ENCODE results near the gene ICAM1. TPM values are rescaled to one million over a fixed set of nuclear protein-coding genes. Genes with fewer than 3 reads are reported as not detected.
"Not testable (repeated sequence)": the region's sequence is repeated elsewhere in the genome, so short reads cannot be mapped to it uniquely, and the experiment has no call there.

The ICAM1 gene
- total RNA-seq, 3 donors from 2014 or later, result 25.6 to 48.5 (median 39.5) TPM

GRCh38 chr19:10233946-10234345, 37.0 kb upstream of the ICAM1 start:
- Mint-ChIP-seq H3K27me3 (ENCODE audit: low read depth) (no peaks in the 10 kb centered on the region), H3K4me3 (no peak overlapping the region), H3K9me3 (no peaks in the 10 kb centered on the region), H3K4me1 (ENCODE audit: low read depth) (peaks cover 23% of the 10 kb centered on the region), H3K36me3 (ENCODE audit: insufficient read depth) (no peaks in the 10 kb centered on the region)
- no peak for DNase-seq
- no peak for ATAC-seq

GRCh38 chr19:10235003-10235402, 35.9 kb upstream of the ICAM1 start:
- ATAC-seq, result no peak
- Mint-ChIP-seq H3K36me3 (ENCODE audit: insufficient read depth) (no peaks in the 10 kb centered on the region), H3K27me3 (ENCODE audit: low read depth) (no peaks in the 10 kb centered on the region), H3K4me1 (ENCODE audit: low read depth) (peaks cover 16% of the 10 kb centered on the region), H3K9me3 (no peaks in the 10 kb centered on the region), H3K4me3 (no peak overlapping the region)
- no peak for DNase-seq

- Mint-ChIP-seq H3K4me3 (peak overlapping the region; percentile 92), H3K4me1 (ENCODE audit: low read depth) (peaks cover 16% of the 10 kb centered on the region)
- not testable (repeated sequence) for H3K27me3 Mint-ChIP-seq (ENCODE audit: low read depth); H3K9me3 Mint-ChIP-seq; H3K36me3 Mint-ChIP-seq (ENCODE audit: insufficient read depth); ATAC-seq; DNase-seq
Measured at GRCh38 chr19:10235409-10235808, 35.5 kb upstream of the ICAM1 start.

GRCh38 chr19:10237702-10238101, 33.2 kb upstream of the ICAM1 start:
- H3K27me3 Mint-ChIP-seq (ENCODE audit: low read depth), result no peaks in the 10 kb centered on the region
- DNase-seq, result no peak
- H3K4me1 Mint-ChIP-seq (ENCODE audit: low read depth), result peaks cover 14% of the 10 kb centered on the region
- no peaks in the 10 kb centered on the region for H3K36me3 Mint-ChIP-seq (ENCODE audit: insufficient read depth)
- no peak overlapping the region for H3K4me3 Mint-ChIP-seq
- ATAC-seq, result no peak
- no peaks in the 10 kb centered on the region for H3K9me3 Mint-ChIP-seq

- H3K9me3 Mint-ChIP-seq, result no peaks in the 10 kb centered on the region
- H3K4me3 Mint-ChIP-seq, result no peak overlapping the region
- H3K4me1 Mint-ChIP-seq (ENCODE audit: low read depth), result peaks cover 14% of the 10 kb centered on the region
- H3K36me3 Mint-ChIP-seq (ENCODE audit: insufficient read depth), result no peaks in the 10 kb centered on the region
- no peak for DNase-seq
- H3K27me3 Mint-ChIP-seq (ENCODE audit: low read depth), result no peaks in the 10 kb centered on the region
- ATAC-seq, result no peak
Measured at GRCh38 chr19:10238172-10238783, 32.6 kb upstream of the ICAM1 start.

- not testable (repeated sequence) for H3K36me3 Mint-ChIP-seq (ENCODE audit: insufficient read depth); H3K27me3 Mint-ChIP-seq (ENCODE audit: low read depth); ATAC-seq; H3K4me1 Mint-ChIP-seq (ENCODE audit: low read depth); H3K4me3 Mint-ChIP-seq; H3K9me3 Mint-ChIP-seq; DNase-seq
Measured at GRCh38 chr19:10241826-10242449, 29.0 kb upstream of the ICAM1 start.

GRCh38 chr19:10243606-10244005, 27.3 kb upstream of the ICAM1 start:
- no peaks in the 10 kb centered on the region for H3K36me3 Mint-ChIP-seq (ENCODE audit: insufficient read depth)
- H3K9me3 Mint-ChIP-seq, result no peaks in the 10 kb centered on the region
- no peak overlapping the region for H3K4me3 Mint-ChIP-seq
- no peaks in the 10 kb centered on the region for H3K4me1 Mint-ChIP-seq (ENCODE audit: low read depth)
- ATAC-seq (no peak), DNase-seq (no peak)
- H3K27me3 Mint-ChIP-seq (ENCODE audit: low read depth), result no peaks in the 10 kb centered on the region

GRCh38 chr19:10245189-10245939, 25.6 kb upstream of the ICAM1 start:
- Mint-ChIP-seq H3K36me3 (ENCODE audit: insufficient read depth) (no peaks in the 10 kb centered on the region), H3K27me3 (ENCODE audit: low read depth) (no peaks in the 10 kb centered on the region), H3K4me1 (ENCODE audit: low read depth) (peaks cover 3% of the 10 kb centered on the region), H3K4me3 (no peak overlapping the region), H3K9me3 (no peaks in the 10 kb centered on the region)
- DNase-seq (no peak), ATAC-seq (no peak)

GRCh38 chr19:10246511-10246910, 24.4 kb upstream of the ICAM1 start:
- Mint-ChIP-seq H3K27me3 (ENCODE audit: low read depth) (no peaks in the 10 kb centered on the region), H3K4me3 (no peak overlapping the region), H3K36me3 (ENCODE audit: insufficient read depth) (no peaks in the 10 kb centered on the region), H3K4me1 (ENCODE audit: low read depth) (peaks cover 6% of the 10 kb centered on the region), H3K9me3 (no peaks in the 10 kb centered on the region)
- DNase-seq (no peak), ATAC-seq (no peak)

GRCh38 chr19:10251792-10252694, 18.9 kb upstream of the ICAM1 start, which contains the start of gene MRPL4:
MRPL4 (plus strand) TSS chr19:10252214; CDS start chr19:10252254, 40 bp downstream.
- H3K9me3 Mint-ChIP-seq, result no peaks in the 10 kb centered on the region
- peak within 1 kb of the TSS; percentile 96 for H3K4me3 Mint-ChIP-seq
- peaks cover 10% of the 10 kb centered on the region for H3K4me1 Mint-ChIP-seq (ENCODE audit: low read depth)
- DNase-seq, result peak; percentile 91
- H3K36me3 Mint-ChIP-seq (ENCODE audit: insufficient read depth), result peaks cover 21% of the 10 kb centered on the region
- peak; percentile 97 for ATAC-seq
- no peaks in the 10 kb centered on the region for H3K27me3 Mint-ChIP-seq (ENCODE audit: low read depth)

- Mint-ChIP-seq H3K36me3 (ENCODE audit: insufficient read depth) (peaks cover 27% of the 10 kb centered on the region), H3K9me3 (no peaks in the 10 kb centered on the region), H3K4me3 (peak overlapping the region; percentile 96), H3K27me3 (ENCODE audit: low read depth) (no peaks in the 10 kb centered on the region), H3K4me1 (ENCODE audit: low read depth) (peaks cover 14% of the 10 kb centered on the region)
- no peak for ATAC-seq
- no peak for DNase-seq
Measured at GRCh38 chr19:10252707-10253106, 18.2 kb upstream of the ICAM1 start.

GRCh38 chr19:10254244-10254643, 16.7 kb upstream of the ICAM1 start:
- Mint-ChIP-seq H3K27me3 (ENCODE audit: low read depth) (no peaks in the 10 kb centered on the region), H3K4me3 (peak overlapping the region; percentile 41), H3K4me1 (ENCODE audit: low read depth) (peaks cover 21% of the 10 kb centered on the region), H3K36me3 (ENCODE audit: insufficient read depth) (peaks cover 35% of the 10 kb centered on the region), H3K9me3 (no peaks in the 10 kb centered on the region)
- no peak for ATAC-seq
- no peak for DNase-seq

GRCh38 chr19:10255358-10255757, 15.6 kb upstream of the ICAM1 start:
- DNase-seq, result no peak
- Mint-ChIP-seq H3K9me3 (no peaks in the 10 kb centered on the region), H3K4me3 (no peak overlapping the region), H3K36me3 (ENCODE audit: insufficient read depth) (peaks cover 35% of the 10 kb centered on the region), H3K27me3 (ENCODE audit: low read depth) (no peaks in the 10 kb centered on the region), H3K4me1 (ENCODE audit: low read depth) (peaks cover 25% of the 10 kb centered on the region)
- ATAC-seq, result no peak

GRCh38 chr19:10256551-10256950, 14.4 kb upstream of the ICAM1 start:
- no peaks in the 10 kb centered on the region for H3K9me3 Mint-ChIP-seq
- H3K4me3 Mint-ChIP-seq, result no peak overlapping the region
- H3K36me3 Mint-ChIP-seq (ENCODE audit: insufficient read depth), result peaks cover 35% of the 10 kb centered on the region
- peaks cover 22% of the 10 kb centered on the region for H3K4me1 Mint-ChIP-seq (ENCODE audit: low read depth)
- DNase-seq (no peak), ATAC-seq (no peak)
- no peaks in the 10 kb centered on the region for H3K27me3 Mint-ChIP-seq (ENCODE audit: low read depth)

All from activated T-cell treated with anti-CD3 and anti-CD28 coated beads, Interleukin-2, amount 50 U/mL, for 4 hours (primary cell).